Lower lobe of right lung (tissue), 2 donors: Measurements from ENCODE around the gene MAPKAPK2. TPM values are rescaled to one million over a fixed set of nuclear protein-coding genes. Genes with fewer than 3 reads are reported as not detected.

Source experiments
- ATAC-seq, 2 donors: fragments of 200-7000 bp; cut with Tn5 transposase; one replicate each; pipeline ENCODE4 v1.9.1; 2020 to 2022; ENCODE audit warnings: mild to moderate bottlenecking in 2 of 2, moderate library complexity in 2 of 2
- DNase-seq: peaks from one replicate; pipeline ENCODE4 v3.0.0-alpha.2; 2020
- H3K27ac ChIP-seq: fragments of 200-600 bp; one replicate; pipeline ENCODE4 v1.8.0; 2022
- H3K27me3 ChIP-seq: fragments of 200-600 bp; one replicate; pipeline ENCODE4 v1.8.0; 2022; ENCODE audit warnings: low read depth
- H3K36me3 ChIP-seq: fragments of 200-600 bp; one replicate; pipeline ENCODE4 v1.8.0; 2022; ENCODE audit warnings: mild to moderate bottlenecking
- H3K4me1 ChIP-seq: fragments of 200-600 bp; one replicate; pipeline ENCODE4 v1.8.0; 2022
- H3K4me3 ChIP-seq: fragments of 200-600 bp; one replicate; pipeline ENCODE4 v1.8.0; 2022; ENCODE audit warnings: mild to moderate bottlenecking
- H3K9me3 ChIP-seq: fragments of 200-600 bp; one replicate; pipeline ENCODE4 v1.8.0; 2022
- CTCF ChIP-seq: fragments of 200-600 bp; IDR thresholded peaks from one replicate; pipeline ENCODE4 v1.8.0; 2022; ENCODE audit warnings: antibody characterized with exemption, mild to moderate bottlenecking
- intact Hi-C: fragments of 100-400 bp; cut with DNase I; formaldehyde crosslinking; loops from one replicate; pipeline ENCODE4 v1.11.0; 2022
- total RNA-seq: library from RNA; stranded (reverse); fragmentation: NEBNext Ultra II Directional; extraction: Animal tissue kit (Norgen Biotek cat#: 25700); gene quantifications from one replicate; pipeline ENCODE4 v1.2.1, GENCODE V29; 2021
- donor health status: DM: no; HTN: yes; CAD: no; lungs with severe emphysema.

MAPKAPK2 gene
- total RNA-seq, 1 donor from 2014 or later: 87.0 TPM

- Histone ChIP-seq H3K36me3 (no peaks in the 10 kb centered on the region), H3K4me1 (peaks cover 91% of the 10 kb centered on the region), H3K27ac (no peak overlapping the region), H3K9me3 (no peaks in the 10 kb centered on the region), H3K4me3 (no peak overlapping the region), H3K27me3 (no peaks in the 10 kb centered on the region)
- intact Hi-C loops: no loop called here
- TF ChIP-seq CTCF: no peak
- DNase-seq (no peak), ATAC-seq (no peak)
Measured at GRCh38 chr1:206702260-206702659, 17.6 kb downstream of the MAPKAPK2 start.

- H3K4me1 ChIP-seq: peaks cover 91% of the 10 kb centered on the region
- H3K36me3 ChIP-seq: no peaks in the 10 kb centered on the region
- H3K27me3 ChIP-seq: no peaks in the 10 kb centered on the region
- intact Hi-C loops: no loop called here
- H3K27ac ChIP-seq: no peak overlapping the region
- ATAC-seq (no peak), DNase-seq (no peak)
- no peak overlapping the region for H3K4me3 ChIP-seq
- H3K9me3 ChIP-seq: no peaks in the 10 kb centered on the region
- no peak for TF ChIP-seq CTCF
Measured at GRCh38 chr1:206702803-206703202, 18.1 kb downstream of the MAPKAPK2 start.

- no peaks in the 10 kb centered on the region for H3K9me3 ChIP-seq
- intact Hi-C loops: no loop called here
- no peak for TF ChIP-seq CTCF
- H3K27me3 ChIP-seq: no peaks in the 10 kb centered on the region
- H3K36me3 ChIP-seq: no peaks in the 10 kb centered on the region
- H3K4me1 ChIP-seq: peaks cover 91% of the 10 kb centered on the region
- H3K27ac ChIP-seq: no peak overlapping the region
- no peak for ATAC-seq
- DNase-seq: no peak
- H3K4me3 ChIP-seq: no peak overlapping the region
Measured at GRCh38 chr1:206703661-206704060, 19.0 kb downstream of the MAPKAPK2 start.

GRCh38 chr1:206704226-206704625 is 19.5 kb downstream of the MAPKAPK2 start:
- peaks cover 91% of the 10 kb centered on the region for H3K4me1 ChIP-seq
- no peaks in the 10 kb centered on the region for H3K9me3 ChIP-seq
- intact Hi-C loops: no loop called here
- H3K27me3 ChIP-seq: no peaks in the 10 kb centered on the region
- TF ChIP-seq CTCF: no peak
- no peak overlapping the region for H3K4me3 ChIP-seq
- ATAC-seq: no peak
- H3K36me3 ChIP-seq: no peaks in the 10 kb centered on the region
- H3K27ac ChIP-seq: no peak overlapping the region
- DNase-seq: no peak

GRCh38 chr1:206705191-206705590 is 20.5 kb downstream of the MAPKAPK2 start:
- TF ChIP-seq CTCF: no peak
- Histone ChIP-seq H3K36me3 (no peaks in the 10 kb centered on the region), H3K27me3 (no peaks in the 10 kb centered on the region), H3K4me1 (peaks cover 91% of the 10 kb centered on the region), H3K4me3 (no peak overlapping the region), H3K27ac (no peak overlapping the region), H3K9me3 (no peaks in the 10 kb centered on the region)
- DNase-seq: no peak
- ATAC-seq: peak; percentile 40 to 48
- intact Hi-C loops: no loop called here

- no peaks in the 10 kb centered on the region for H3K9me3 ChIP-seq
- DNase-seq (no peak), ATAC-seq (no peak)
- no peak overlapping the region for H3K4me3 ChIP-seq
- no peaks in the 10 kb centered on the region for H3K27me3 ChIP-seq
- H3K27ac ChIP-seq: no peak overlapping the region
- H3K36me3 ChIP-seq: no peaks in the 10 kb centered on the region
- TF ChIP-seq CTCF: no peak
- intact Hi-C loops: no loop called here
- peaks cover 91% of the 10 kb centered on the region for H3K4me1 ChIP-seq
Measured at GRCh38 chr1:206705726-206706297, 21.1 kb downstream of the MAPKAPK2 start.
